Smooth muscle cell of the brain vasculature (primary cell): ENCODE data around the gene STAT2.
A peak's percentile ranks its signal among the peaks of the same experiment; 100 is the strongest.
"Not testable (repeated sequence)": the region's sequence is repeated elsewhere in the genome, so short reads cannot be mapped to it uniquely, and the experiment has no call there.

Experiments
- DNase-seq: peaks from one replicate; pipeline ENCODE4 v3.0.0-alpha.2; 2012; ENCODE audit warnings: low read depth, low spot score

STAT2 gene

DNA sequence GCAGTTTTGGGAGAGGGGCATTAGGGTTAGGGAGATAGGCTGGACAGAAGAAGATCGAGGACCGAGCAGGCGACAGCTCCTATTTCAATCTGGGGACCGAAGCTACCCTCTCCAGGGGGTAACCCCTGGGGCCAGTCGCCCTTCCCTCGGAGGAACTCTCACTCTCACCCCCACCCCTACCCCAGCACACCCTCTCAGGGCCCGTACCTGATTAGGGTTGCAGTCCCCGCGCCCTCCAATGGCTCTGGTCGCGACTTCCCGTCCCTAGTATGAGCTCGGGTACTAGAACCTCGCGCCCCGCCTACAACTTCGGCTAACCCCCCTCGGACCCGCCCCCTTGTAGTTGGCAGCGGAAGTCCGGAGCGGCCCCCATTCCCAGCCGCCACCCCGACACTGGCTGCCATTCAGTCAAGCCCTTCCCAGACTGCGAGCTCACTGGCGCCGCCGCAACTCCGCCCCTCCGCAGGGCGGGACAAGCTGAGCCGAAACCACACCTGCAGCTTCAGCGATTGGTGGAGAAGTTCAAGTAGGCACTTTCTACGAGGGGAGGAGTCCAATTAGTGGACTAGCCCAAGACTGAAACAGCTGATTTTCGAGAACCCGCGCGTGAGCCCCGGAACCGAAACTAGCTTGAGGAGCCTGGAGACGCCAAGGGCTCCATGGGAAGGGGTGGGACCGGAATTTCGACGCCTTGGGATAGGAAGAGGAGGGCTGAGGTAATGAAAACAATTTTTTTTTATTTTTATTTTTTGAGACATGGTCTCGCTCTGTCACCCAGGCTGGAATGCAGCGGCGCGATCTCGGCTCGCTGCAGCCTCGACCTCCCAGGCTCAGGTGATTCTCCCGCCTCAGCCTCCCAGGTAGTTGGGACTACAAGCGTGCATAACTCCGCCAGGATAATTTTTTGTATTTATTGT is at the start of gene STAT2:
TSS of gene STAT2 (minus strand) at position 257 of the 917 bp plus-strand sequence. CDS start 3,536 bp downstream, outside the sequence.
- peak; percentile 100 for DNase-seq

DNA sequence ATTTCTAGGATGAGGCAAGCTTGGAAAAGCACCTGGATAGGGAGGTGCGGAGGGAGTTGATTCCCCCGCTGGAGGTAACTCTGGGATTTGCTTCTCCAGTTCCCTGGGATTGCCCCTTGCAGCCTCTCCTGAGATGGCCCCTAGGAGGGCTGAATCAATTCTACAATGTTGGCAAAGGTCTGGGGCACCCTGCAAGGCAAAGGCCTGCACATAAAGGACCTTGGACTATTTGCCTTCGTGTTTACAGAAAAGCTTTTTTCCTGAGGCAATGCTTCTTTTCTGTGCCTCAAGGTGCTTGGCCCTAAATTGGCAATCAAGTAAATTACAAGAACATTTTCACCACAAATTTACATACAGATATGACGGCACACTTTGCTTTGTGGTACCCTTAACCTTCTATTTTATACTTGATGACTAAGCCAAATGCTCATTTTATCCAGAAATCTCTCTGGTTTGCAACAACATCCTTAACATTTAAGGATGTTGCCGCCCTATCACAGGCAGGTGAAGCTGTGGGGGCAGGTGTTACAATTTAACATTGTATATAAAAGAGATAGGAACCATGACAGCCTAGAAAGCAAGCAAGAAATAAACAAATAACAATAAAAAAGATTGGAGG is 49.0 kb upstream of the STAT2 start:
- no peak for DNase-seq

DNA sequence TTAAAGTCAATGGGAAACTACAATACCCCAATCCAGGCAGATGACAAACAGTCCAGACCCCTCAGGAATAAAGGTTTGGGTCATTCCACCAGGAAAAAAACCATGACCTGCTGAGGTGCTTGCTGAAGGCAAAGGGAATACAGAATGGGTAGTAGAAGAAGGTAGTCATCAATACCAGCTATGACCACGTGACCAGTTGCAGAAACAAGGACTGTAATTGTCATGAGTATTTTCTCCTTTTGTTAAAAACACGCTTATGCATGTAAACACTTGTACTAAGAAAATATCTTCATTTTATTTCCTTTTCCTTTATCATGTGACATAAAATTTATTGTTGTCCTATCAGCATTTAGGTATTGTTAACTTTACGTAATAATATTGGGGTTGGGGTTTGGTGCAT is 44.3 kb upstream of the STAT2 start:
- DNase-seq = not testable (repeated sequence)

DNA sequence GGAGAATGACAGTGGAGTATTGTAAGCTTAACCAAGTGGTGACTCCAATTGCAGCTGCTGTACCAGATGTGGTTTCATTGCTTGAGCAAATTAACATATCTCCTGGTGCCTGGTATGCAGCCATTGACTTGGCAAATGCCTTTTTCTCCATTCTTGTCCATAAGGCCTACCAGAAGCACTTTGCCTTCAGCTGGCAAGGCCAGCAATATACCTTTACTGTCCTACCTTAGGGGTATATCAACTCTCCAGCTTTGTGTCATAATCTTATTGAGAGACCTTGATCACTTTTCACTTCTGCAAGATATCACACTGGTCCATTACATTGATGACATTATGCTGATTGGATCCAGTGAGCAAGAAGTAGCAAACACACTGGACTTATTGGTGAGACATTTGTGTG is 41.7 kb upstream of the STAT2 start:
- DNase-seq = not testable (repeated sequence)

DNA sequence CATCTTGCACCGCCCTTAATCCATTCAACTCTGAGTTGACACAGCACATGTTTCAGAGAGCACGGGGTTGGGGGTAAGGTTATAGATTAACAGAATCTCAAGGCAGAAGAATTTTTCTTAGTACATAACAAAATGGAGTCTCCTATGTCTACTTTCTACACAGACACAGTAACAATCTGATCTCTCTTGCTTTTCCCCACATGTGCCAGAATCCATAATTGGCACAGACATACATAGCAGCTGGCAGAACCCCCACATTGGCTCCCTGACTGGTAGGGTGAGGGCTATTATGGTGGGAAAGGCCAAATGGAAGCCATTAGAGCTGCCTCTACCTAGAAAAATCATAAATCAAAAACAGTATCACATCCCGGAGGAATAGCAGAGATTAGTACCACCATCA is 41.2 kb upstream of the STAT2 start:
- DNase-seq = not testable (repeated sequence)

DNA sequence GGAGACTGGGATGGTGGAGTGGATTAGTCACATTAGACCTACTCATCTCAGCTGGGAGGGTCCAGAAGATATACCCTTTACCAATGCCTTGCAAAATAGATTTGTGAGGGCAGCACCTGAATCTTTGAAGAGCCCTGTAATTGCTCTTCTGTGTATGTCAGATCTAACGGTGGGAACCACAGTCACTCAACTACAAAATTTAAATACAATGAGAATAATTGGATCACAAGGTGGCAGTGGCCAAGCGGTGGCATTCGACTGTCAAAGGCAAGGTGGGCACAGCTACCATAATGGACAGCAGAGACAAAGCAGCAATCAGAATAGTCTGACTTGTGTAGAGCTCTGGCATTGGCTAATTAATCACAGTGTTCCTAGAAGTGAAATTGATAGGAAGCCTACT is 39.6 kb upstream of the STAT2 start:
- not testable (repeated sequence) for DNase-seq

DNA sequence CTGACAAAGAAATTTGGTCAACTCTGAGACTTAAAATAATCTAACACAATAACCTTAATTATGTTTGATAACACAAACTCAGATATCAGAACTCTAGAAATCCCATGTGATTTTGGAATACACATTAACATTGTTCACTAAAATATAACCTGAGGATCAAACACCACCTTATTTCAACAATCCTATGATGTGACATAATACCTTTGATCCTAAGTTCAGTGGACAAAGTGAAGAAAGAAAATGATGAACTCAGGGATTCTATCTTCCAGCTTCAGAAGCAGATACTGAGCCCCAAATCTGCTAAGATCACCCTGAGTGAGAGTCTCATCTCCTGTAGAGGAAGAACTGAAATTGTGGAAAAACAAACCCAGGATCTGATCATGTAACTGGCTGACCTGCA is 38.4 kb upstream of the STAT2 start:
- no peak for DNase-seq

DNA sequence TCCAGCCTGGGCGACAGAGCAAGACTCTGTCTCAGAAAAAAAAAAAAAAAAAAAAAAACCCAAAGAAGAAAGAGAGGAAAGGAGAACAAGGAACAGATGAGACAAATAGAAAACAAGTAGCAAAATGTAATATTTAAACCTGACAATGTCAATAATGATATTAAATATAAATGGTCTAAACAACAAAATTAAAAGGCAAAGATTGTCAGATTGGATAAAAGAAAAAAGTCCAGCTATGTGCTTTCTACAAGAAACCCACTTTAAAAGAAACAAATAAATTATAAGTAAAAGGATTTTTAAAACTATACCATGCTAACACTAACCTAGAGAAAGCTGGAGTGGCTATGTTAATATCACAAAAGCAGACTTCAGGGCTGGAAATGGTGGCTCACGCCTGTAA is 32.4 kb upstream of the STAT2 start:
- no peak for DNase-seq

DNA sequence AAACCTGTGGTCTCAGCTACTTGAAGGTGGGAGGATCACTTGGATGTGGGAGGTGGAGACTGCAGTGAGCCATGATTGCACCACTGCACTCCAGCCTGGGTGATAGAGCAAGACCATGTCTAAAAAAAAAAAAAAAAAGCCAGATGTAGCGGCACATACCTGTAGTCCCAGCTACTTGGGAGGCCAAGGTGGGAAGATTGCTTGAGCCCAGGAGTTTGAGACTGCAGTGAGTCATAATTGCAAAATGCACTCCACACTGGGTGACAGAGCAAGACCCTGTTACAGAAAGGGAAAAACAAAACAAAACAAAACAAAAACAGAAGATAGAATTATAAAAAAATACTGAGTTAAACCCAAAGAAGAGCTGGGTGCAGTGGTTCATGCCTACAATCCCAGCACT is 31.8 kb upstream of the STAT2 start:
- DNase-seq = no peak

DNA sequence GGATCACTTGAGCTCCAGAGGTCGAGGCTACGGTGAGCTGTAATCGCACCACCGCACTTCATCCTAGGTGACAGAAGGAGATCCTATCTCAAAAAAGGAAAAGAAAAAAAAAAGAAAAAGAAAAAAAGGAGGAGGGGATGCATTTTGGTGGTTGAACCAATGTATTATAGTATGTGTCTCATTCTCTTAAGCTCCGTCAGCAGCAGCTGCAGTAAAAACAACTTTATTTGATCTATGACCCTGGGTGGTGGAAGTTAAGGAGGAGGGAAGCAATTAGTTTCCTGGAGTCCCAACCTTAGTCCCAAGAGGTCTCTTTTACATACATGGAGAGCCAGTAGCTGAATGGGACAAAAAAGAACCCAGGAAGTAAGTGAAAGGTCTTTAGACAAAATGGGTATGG is 29.5 kb upstream of the STAT2 start:
- no peak for DNase-seq

DNA sequence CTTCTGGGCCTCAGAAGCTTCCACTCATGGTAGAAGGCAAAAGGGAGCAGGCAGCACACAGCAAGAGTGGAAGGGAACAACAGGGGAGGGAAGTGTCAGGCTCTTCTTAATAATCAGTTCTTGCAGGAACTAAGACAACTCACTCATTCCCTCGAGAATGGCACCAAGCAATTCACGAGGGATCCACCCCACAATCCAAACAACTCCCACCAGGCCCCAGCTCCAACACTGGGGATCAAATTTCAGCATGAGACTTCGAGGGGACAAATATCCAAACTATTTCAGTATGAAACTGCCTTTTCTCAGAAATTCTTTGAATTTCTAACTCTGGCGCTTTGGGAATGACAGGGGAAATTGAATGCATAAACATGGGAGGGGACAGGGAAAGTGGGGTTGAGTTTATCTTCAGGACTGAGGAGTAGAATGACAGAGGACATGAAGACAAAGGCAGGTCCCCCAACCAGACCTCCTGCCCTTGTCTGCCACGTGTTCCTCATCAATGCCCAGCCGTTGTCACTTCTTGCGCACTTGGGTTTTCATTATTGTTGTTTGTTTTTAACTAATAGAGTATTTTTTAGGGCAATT is 27.3 kb upstream of the STAT2 start:
- peak; percentile 3 for DNase-seq

DNA sequence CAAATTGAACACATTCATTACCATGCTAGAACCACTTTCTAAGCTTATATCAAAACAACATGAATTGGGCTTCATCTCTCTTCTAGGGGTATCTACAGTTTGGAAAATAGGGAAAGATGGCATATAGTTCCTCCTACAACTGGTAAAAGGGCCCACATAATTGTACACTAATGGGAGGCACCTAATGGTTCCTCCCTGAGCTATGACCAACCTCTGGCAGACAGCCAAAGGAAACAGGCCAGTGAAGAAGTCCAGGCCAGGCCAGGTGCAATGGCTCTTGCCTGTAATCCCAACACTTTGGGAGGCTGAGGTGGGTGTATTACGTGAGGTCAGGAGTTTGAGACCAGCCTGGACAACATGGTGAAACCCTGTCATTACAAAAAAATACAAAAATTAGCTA is 26.0 kb upstream of the STAT2 start:
- DNase-seq = no peak

DNA sequence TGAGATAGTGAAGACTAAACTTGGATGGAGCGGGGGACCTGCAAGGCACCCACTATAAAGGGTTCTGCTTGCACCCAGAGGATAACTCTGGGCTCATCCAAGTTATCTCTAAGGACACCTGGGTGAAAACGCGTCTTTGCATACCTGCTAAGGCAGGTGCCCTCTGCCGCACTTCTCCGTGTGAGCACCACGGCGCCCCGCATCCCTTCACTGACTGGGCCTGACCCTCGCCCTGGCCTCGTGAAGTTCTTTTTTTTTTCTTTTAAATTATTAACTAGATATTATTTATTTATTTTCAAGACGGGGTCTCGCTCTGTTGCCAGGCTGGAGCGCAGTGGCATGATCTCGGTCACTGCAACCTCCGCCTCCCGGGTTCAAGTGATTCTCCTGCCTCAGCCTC is 22.7 kb upstream of the STAT2 start:
- DNase-seq = no peak

DNA sequence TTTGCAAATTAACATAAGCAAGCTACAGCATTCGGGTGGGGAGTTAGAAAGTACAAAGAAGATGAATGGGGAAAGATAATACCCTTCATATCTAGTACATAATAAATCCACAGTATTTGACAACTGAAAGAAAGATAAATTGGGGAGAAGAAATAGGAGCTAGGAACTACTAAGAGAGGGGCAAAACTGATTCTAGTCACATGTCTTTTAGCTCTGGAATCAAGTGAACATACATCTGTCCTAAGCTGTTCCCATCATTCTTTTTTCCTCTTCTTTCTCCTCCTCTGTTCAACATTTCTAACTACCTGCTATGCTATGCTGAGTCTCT is 18.0 kb upstream of the STAT2 start:
- no peak for DNase-seq

DNA sequence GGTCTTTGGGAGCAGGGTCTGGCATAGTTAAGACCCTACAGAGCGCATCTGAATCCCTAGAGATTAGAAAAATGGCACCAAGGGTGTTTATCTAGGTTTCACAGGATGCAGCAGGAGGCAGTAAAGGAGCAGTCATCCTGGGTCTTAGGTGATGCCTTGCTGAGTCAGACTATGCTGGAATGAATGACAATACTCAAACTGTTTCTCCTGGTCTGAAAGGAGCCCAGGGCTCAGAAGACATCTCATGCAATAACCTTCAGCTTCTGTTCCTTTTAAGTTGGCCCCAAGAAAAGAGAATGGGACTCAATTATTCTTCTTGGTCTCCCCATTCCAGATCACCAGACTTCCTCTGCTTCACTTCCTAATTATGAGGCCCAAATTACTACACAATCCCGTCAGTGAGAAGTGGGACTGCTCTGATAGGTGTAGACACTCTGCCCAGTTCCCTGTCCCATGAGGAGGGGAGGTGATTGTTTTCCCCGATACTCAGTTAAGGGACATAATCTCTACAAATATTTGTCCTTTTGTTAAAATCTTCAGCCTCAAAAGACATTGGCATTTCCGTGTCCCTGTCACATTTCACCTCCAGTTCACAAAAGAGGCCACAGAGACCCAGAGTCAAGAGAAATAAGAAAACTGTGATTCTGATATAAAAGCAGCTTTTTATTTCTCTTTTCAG is 17.5 kb upstream of the STAT2 start:
- no peak for DNase-seq

DNA sequence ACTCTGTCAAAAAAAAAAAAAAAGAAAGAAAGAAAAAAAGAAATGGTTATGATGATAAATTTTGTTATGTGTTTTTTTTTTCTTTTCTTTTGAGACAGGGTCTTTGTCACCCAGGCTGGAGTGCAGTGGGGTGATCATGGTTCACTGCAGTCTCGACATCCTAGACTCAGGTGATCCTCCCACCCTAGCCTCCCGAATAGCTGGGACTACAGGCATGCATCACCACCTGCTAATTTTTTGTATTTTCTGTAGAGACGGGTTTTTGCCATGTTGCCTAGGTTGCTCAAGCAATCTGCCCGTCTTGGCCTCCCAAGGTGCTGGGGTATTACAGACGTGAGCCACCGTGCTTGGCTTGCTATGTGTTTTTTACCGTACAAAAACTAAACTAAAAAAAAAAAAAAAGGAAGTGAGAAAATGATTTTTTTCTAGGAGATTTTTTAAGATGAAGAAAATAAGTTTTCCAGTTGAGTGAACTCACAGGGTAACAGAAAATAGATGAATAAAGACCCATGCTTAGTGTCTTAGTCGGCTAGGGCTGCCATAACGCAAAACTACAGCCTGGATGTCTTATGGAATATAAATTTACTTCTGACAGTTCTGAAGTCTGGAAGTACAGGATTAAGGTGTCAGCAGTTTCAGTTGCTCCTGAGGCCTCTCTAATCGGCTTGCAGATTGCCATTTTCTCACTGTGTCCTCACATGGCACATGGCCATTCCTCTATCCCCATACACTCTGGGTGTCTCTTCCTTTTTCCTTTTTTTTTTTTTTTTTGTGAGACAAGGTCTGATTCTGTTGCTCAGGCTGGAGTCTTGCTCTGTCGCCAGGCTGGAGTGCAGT is 15.9 kb upstream of the STAT2 start:
- DNase-seq = no peak

DNA sequence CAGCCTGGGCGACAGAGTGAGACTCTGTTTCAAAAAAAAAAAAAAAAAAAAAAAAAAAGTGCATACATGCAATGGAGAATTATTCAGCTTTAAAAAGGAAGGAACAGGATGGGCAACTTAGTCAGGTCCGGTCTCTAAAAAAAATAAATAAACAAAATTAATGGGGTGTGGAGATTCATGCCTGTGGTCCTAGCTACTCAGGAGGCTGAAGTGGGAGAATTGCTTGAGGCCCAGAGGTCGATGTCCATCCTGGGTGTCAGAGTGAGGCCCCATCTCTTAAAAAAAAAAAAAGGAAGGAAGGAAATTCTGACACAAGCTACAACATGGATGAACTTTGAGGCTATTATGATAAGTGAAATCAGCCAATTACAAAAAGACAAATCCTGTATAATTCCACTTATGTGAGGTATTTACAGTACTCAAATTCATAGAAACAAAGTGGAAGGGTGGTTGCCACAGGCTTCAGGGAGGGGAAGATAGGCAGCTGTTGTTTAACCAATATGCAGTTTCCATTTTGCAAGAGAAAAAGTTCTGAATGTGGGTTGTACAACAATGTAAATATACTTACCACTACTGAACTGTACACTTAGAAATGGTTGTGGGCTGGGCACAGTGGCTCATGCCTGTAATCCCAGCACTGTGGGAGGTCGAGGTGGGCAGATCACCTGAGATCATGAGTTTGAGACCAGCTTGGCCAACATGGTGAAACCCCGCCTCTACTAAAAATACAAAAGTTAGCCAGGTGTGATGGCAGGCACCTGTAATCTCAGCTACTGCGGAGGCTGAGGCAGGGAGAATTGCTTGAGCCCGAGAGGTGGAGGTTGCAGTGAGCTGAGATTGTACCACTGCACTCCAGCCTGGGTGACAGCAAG is 15.1 kb upstream of the STAT2 start:
- DNase-seq = no peak

DNA sequence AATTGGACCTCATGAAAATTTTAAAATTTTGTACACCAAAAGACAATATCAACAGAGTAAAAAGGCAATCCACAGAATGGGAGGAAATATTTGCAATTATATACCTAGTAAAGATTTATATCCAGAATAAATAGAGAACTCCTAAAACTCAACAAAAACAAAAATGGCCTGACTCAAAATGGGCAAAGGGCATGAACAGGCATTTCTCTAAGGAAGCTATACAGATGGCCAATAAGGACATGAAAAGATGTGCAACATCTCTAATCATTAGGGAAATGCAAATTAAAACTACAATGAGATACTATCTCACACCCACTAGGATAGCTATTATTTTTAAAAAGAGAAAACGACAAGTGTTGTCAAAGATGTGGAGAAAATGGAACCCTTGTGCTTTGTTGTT is 13.6 kb upstream of the STAT2 start:
- no peak for DNase-seq

DNA sequence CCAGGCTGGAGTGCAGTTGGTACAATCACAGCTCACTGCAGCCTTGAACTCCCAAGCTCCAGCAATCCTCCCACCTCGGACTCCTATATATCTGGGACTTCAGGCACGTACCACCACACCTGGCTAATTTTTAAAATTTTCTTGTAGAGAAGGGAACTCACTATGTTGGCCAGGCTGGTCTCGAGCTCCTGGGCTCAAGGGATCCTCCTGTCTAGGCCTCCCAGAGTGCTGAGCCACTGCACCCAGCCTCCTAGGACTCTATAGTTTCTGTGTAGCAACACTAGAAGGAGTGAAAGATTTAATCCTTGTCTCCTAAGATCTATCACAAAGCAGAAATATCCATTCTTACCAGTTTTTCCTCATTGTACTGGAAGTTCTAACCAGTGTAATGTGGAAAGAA is 7.0 kb upstream of the STAT2 start:
- no peak for DNase-seq
